Esophagus (tissue), 2 donors: ENCODE data around the gene ZNF283. TPM values are rescaled to one million over a fixed set of nuclear protein-coding genes. Genes with fewer than 3 reads are reported as not detected.
"Not testable (repeated sequence)": the region's sequence is repeated elsewhere in the genome, so short reads cannot be mapped to it uniquely, and the experiment has no call there.

Experiments used
- H3K27ac ChIP-seq, 2 donors: one replicate each; pipeline ENCODE4 v1.5.1; 2013; ENCODE audit warnings: low read depth in 2 of 2, mild to moderate bottlenecking in 2 of 2, inconsistent platforms in 1 of 2, low read length in 1 of 2, moderate library complexity in 1 of 2
- H3K27me3 ChIP-seq, 2 donors: one replicate each; pipeline ENCODE4 v1.6.1; 2013; ENCODE audit warnings: low read length in 2 of 2, control low read depth in 1 of 2, mild to moderate bottlenecking in 1 of 2; ENCODE audit not compliant: insufficient read depth in 2 of 2, control insufficient read depth in 1 of 2
- H3K36me3 ChIP-seq, 2 donors: one replicate each; pipeline ENCODE4 v1.6.1; 2013; ENCODE audit warnings: low read length in 1 of 2; ENCODE audit not compliant: control insufficient read depth in 2 of 2, insufficient read depth in 2 of 2
- H3K4me1 ChIP-seq, 2 donors: one replicate each; pipeline ENCODE4 v1.6.1; 2013; ENCODE audit warnings: low read length in 1 of 2; ENCODE audit not compliant: control insufficient read depth in 2 of 2, insufficient read depth in 2 of 2
- H3K4me3 ChIP-seq, 2 donors: one replicate each; pipeline ENCODE4 v1.5.1; 2013; ENCODE audit warnings: low read length in 2 of 2, mild to moderate bottlenecking in 2 of 2, low read depth in 1 of 2, moderate library complexity in 1 of 2
- H3K9me3 ChIP-seq, 2 donors: one replicate each; pipeline ENCODE4 v1.6.1; 2013; ENCODE audit warnings: mild to moderate bottlenecking in 2 of 2, low read depth in 1 of 2, low read length in 1 of 2, moderate library complexity in 1 of 2; ENCODE audit not compliant: control insufficient read depth in 2 of 2, insufficient read depth in 1 of 2
- WGBS, 2 donors: extraction: QIAGEN DNeasy Blood & Tissue Kit; methylation state at CpG; one replicate each; pipeline ENCODE4 v1.1.7; 2013; 5-methylcytosine and 5-hydroxymethylcytosine counted together
- polyA plus RNA-seq, 2 donors: library from polyadenylated mRNA; stranded (reverse); fragments of 200-250 nt; gene quantifications; one replicate each; pipeline ENCODE4 v1.2.3, GENCODE V29; 2013
- donor health status: healthy with polysubstance abuse.
- donor health status: Bipolar disorder and iron deficiency.

ZNF283 gene
- polyA plus RNA-seq, 2 donors = 1.6 to 3.2 TPM

DNA sequence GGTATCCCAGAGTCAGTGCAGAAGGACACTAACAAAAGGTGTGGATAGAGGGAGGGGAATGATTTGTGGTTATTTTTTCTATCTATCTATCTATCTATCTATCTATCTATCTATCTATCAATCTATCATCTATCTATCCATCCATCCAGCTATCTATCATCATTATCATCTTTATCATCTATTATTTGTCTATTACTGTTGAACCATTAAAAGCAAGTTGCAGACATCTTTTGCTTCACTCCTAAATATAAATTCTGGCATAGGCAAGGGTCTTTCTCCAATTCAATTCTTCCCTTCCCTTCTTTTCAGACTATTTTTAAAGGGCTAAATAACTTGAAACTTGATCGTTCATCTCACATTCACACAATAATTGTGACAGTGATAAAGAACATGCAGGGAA is 14.9 kb upstream of the ZNF283 start:
- no peak overlapping the region for H3K4me3 ChIP-seq
- H3K27me3 ChIP-seq = no peaks in the 10 kb centered on the region
- no peaks in the 10 kb centered on the region for H3K4me1 ChIP-seq
- WGBS, 2 donors = 54 to 66% methylated on average over 1 of the region's 1 CpG
- no peaks in the 10 kb centered on the region for H3K9me3 ChIP-seq
- no peaks in the 10 kb centered on the region for H3K36me3 ChIP-seq
- no peak overlapping the region for H3K27ac ChIP-seq

DNA sequence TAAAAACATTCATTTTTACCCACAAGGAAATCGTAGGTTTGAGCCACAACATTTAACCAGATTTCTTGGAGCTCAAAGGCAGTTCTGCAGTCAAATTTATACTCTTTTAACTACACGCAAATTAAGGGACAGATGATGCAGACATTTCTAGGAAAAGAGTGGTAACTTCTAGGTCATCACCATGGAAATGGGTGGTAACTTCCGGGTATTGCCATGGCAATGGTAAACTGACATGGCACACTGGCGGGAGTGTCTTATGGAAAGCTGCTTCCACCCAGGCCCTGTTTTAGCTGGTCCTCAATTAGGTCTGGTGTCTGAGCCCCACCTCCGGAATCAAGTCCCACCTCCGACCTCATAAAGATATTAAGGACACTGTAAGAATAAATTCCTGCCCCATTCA is 14.4 kb upstream of the ZNF283 start:
- H3K27me3 ChIP-seq = no peaks in the 10 kb centered on the region
- 69 to 72% methylated on average over 6 of the region's 6 CpGs for WGBS, 2 donors
- H3K4me1 ChIP-seq = no peaks in the 10 kb centered on the region
- H3K9me3 ChIP-seq = no peaks in the 10 kb centered on the region
- H3K4me3 ChIP-seq = no peak overlapping the region
- no peaks in the 10 kb centered on the region for H3K36me3 ChIP-seq
- no peak overlapping the region for H3K27ac ChIP-seq

DNA sequence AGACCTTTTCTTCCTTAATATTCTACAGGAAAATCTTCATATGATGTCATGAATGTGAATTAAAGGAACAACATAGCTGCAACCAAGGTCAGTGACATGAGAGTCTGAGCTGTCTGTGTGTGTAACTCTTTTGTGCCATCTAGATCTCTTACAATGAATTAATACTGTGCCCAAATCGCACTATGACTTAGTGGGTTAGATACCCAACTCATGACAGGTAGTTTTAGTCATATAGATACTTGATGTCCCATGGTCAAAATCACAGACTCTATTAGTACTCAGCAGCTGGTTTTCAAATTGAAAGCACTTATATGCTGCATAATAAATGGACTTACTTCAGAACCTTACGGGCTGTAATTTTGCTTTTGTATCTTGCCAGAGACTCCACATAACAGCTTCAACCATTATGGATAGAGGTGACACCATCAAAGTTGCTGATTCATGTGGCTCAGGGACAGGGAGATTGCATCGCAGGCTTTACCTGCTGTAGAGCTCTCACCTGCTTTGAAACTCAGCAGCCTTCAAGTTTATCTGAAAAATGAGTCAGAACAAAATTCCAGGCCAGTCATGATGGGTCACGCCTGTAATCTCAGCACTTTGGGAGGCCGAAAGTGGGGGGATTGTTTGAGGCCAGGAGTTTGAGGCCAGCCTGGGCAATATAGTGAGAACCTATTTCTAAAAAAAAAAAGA is 12.3 kb upstream of the ZNF283 start:
- Histone ChIP-seq H3K4me3 (no peak overlapping the region), H3K27me3 (no peaks in the 10 kb centered on the region), H3K36me3 (no peaks in the 10 kb centered on the region), H3K27ac (no peak overlapping the region), H3K4me1 (peaks cover 0 to under 1% of the 10 kb centered on the region in 2 donors), H3K9me3 (no peaks in the 10 kb centered on the region)
- 61 to 63% methylated on average over 5 of the region's 5 CpGs for WGBS, 2 donors

DNA sequence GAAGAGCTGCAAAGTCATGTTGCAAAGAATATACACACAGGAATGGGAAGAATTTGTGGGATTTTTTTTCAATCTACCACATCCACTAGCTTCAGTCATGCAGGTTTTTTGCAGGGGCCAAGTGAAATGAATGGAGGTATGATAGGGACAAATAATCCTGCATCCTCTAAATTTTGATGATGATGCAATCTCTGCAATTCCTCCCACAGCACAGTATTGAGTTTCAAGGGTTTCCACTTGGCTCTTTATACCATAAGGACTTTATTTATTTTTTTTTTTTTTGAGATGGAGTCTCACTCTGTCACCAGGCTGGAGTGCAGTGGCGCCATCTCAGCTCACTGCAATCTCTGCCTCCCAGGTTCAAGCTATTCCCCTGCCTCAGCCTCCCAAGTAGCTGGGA is 9.7 kb upstream of the ZNF283 start:
- not testable (repeated sequence) for H3K27me3 ChIP-seq, H3K27ac ChIP-seq, H3K36me3 ChIP-seq, H3K4me1 ChIP-seq, H3K9me3 ChIP-seq, H3K4me3 ChIP-seq
- 86 to 90% methylated on average over 1 of the region's 1 CpG for WGBS, 2 donors

DNA sequence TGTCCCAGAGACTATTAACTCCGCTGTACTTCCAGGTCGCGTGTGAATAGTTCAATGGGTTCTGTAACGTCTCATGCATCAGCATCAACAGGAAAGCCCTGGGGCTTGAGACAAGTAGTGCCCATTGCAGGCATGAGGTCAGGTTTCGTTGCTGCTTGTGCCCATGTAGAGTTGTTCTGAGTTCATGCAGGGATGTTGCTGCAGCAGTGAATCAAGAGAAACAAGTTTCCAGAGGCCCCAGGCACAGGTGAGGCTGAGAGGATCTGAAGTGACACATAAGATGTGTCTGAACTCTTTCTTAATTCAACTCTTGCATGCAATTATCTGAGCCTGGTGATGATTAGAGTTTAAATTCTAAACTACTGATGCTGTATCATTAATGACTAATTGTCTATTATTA is 8.6 kb upstream of the ZNF283 start:
- H3K27me3 ChIP-seq = no peaks in the 10 kb centered on the region
- WGBS, 2 donors = 59 to 75% methylated on average over 5 of the region's 5 CpGs
- H3K36me3 ChIP-seq = no peaks in the 10 kb centered on the region
- peaks cover 5 to 8% of the 10 kb centered on the region in 2 donors for H3K4me1 ChIP-seq
- peaks cover 0 to 4% of the 10 kb centered on the region in 2 donors for H3K9me3 ChIP-seq
- no peak overlapping the region for H3K4me3 ChIP-seq
- H3K27ac ChIP-seq = no peak overlapping the region

DNA sequence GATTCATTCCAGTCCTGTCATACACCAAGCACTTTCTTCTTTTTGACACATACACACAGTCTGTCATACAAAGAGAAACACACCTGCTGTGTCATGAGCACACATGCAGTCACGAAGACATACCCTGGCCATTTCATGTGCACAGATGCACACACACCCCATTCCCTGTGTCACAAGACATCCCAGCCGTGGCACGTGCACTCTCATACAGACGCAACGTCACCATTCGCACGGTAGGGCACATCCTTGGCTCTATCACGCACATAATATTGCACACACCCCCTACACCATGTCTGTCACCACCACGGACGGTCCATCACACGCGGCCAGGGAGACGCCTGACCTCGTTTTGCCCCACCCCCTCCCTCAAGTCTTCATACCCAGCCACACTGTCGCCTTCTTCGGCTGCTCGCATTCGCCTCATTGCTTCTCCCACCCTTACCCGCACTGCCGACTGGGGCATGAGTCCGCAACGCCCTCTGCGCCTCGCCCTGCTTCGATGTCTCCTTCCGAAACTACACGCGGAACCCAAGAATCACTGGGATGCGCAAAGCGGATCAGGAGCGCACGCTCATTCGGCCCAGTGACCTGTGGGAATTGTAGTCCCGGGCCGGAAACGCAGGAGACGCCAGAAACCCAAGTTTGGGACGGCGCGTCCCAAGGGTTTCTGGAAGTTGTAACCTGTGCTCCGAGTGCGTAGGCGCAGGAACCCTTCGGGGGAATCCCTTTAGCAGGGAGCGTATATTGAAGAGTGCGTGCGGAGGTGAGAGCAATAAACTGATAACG is 6.8 kb upstream of the ZNF283 start:
- 14 to 18% methylated on average over 48 of the region's 48 CpGs for WGBS, 2 donors
- Histone ChIP-seq H3K36me3 (no peaks in the 10 kb centered on the region), H3K27ac (no peak overlapping the region), H3K9me3 (peaks cover 0 to 4% of the 10 kb centered on the region in 2 donors), H3K4me3 (peak overlapping the region; percentile 37 to 56), H3K27me3 (no peaks in the 10 kb centered on the region), H3K4me1 (peaks cover 5 to 8% of the 10 kb centered on the region in 2 donors)

DNA sequence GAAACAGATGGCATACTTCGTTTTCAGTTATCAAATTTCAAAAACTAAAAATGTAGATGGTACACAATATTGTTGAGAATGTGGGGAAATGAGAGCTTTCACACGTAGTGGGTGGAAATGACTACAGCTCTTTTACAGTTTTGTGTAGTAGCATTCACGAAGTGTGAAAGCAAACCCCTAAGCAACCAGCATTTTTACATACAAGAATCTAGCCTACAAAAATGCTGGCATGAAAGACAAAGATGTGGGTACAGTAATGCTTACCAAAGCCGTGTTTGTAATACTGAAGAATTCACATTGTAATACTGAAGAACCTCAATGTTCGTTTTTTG is 6.3 kb upstream of the ZNF283 start:
- Histone ChIP-seq H3K27me3 (no peaks in the 10 kb centered on the region), H3K36me3 (no peaks in the 10 kb centered on the region), H3K27ac (no peak overlapping the region), H3K9me3 (peaks cover 0 to 4% of the 10 kb centered on the region in 2 donors), H3K4me3 (peak overlapping the region; percentile 37 to 56), H3K4me1 (peaks cover 5 to 8% of the 10 kb centered on the region in 2 donors)
- 30 to 38% methylated on average over 5 of the region's 5 CpGs for WGBS, 2 donors

DNA sequence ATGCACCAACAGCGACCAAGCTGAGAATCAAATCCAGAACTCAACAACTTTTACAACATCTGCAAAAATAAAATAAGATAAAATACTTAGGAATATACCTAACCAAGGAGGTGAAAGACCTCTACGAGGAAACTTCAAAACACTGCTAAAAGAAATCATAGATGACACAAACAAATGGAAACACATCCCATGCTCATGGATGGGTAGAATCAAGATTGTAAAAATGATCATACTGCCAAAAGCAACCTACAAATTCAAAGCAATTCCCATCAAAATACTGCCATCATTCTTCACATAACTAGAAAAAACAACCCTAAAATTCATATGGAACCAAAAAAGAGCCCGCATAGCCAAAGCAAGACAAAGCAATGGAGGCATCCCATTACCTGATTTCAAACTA is 3.3 kb upstream of the ZNF283 start:
- H3K9me3 ChIP-seq, H3K4me1 ChIP-seq, H3K36me3 ChIP-seq, H3K4me3 ChIP-seq, H3K27me3 ChIP-seq, H3K27ac ChIP-seq: not testable (repeated sequence)
- 82 to 85% methylated on average over 3 of the region's 3 CpGs for WGBS, 2 donors

DNA sequence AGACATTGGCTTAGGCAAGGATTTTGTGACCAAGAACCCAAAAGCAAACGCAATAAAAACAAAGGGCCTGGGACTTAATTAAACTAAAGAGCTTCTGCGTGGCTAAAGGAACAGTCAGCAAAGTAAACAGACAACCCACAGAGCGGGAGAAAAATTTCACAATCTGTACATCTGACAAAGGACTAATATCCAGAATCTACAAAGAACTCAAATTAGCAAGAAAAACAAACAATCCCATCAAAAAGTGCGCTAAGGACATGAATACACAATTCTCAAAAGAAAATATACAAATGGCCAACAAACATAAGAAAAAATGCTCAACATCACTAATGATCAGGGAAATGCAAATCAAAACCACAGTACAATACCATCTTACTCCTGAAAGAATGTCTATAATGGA is 2.5 kb upstream of the ZNF283 start:
- H3K9me3 ChIP-seq, H3K4me1 ChIP-seq, H3K36me3 ChIP-seq, H3K4me3 ChIP-seq, H3K27me3 ChIP-seq, H3K27ac ChIP-seq: not testable (repeated sequence)
- 50 to 52% methylated on average over 4 of the region's 4 CpGs for WGBS, 2 donors

DNA sequence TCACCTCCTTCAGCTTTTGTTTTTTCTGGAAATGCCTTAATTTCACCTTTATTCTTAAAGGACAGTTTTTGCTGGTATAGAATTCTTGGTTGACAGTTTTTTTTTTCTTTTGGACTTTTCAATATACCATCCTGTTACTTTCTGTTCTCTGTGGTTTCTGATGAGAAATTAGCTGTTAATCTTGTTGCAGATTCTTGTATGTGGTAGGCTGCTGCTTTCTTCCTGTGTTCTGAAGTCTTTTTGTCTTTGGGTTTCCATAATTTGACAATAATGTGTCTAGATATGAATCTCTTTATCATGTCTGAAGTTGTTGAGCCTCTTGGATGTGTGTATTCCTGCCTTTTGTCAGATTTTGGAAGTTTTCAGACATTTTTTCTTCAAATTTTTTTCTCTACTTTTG is 12.0 kb downstream of the ZNF283 start:
- Histone ChIP-seq H3K9me3 (peaks cover 10 to 22% of the 10 kb centered on the region in 2 donors), H3K27me3 (no peaks in the 10 kb centered on the region), H3K36me3 (peaks cover 24 to 26% of the 10 kb centered on the region in 2 donors), H3K4me3 (no peak overlapping the region), H3K27ac (no peak overlapping the region), H3K4me1 (no peaks in the 10 kb centered on the region)
